Activated CD4-positive, alpha-beta T cell treated with anti-CD3 and anti-CD28 coated beads, Interleukin-2, amount 50 U/mL, for 24 hours (primary cell): Measurements from ENCODE around the gene OR5D16.
"Not testable (repeated sequence)": the region's sequence is repeated elsewhere in the genome, so short reads cannot be mapped to it uniquely, and the experiment has no call there.

ENCODE experiments used
- DNase-seq, 2 donors: peaks; one replicate each; pipeline ENCODE4 v3.0.0-alpha.2; 2020; ENCODE audit warnings: low read depth in 1 of 2, low spot score in 1 of 2

OR5D16 gene

DNA sequence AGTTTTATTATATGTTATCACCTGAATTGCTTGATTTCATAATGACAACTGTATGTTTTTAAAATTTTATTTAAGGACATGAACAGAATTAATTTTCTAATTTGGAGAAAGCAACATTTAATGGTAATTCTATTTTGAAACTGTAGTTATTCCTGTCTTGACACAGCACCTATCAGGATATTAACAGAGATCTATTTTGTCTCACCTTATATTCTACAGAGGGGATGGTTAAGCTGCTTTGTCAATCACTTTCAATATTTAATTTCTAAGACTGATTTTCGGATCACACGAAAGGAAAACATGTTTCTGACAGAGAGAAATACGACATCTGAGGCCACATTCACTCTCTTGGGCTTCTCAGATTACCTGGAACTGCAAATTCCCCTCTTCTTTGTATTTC is at the start of gene OR5D16:
OR5D16 (plus strand) TSS at position 301 of the 400 bp plus-strand sequence; CDS start at position 301, 0 bp downstream.
- DNase-seq, result no peak

DNA sequence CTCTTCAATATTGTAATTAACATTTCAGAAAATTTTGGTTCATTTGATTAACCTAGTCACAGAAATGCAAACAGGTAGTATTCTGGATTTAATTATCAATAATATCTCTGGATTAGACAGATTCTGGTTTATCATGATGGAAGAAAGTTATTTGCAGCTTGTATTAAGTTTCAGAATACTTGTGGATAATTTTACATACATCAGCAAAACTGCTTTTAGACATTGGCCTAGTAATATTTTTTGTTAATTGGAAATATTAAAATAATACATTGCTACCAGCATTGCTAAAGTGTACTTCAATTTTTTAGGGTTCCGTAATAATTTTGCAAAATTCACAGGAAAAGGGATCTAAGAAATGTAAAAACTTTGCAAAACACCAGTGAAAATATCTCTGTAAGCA is 46.9 kb upstream of the OR5D16 start:
- DNase-seq, result no peak

DNA sequence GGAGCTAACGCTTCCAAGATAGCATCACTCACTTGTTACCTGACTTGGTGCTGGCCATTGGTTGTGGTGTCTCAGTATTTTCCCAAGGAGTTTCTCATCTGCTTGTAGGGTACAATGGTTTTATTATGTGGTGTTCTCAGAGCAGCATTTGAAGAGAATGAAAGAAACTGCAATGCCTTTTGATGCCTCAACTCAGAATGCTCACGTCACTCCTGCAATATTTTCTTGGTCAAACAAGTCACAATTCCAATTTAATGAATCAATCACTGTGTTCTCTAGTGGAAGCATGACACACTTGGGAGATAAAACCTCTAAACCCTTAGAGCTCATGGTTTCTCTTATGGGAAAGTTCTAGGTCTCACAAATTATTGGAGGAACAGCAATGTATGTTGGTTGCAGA is 45.2 kb upstream of the OR5D16 start:
- DNase-seq, result no peak

DNA sequence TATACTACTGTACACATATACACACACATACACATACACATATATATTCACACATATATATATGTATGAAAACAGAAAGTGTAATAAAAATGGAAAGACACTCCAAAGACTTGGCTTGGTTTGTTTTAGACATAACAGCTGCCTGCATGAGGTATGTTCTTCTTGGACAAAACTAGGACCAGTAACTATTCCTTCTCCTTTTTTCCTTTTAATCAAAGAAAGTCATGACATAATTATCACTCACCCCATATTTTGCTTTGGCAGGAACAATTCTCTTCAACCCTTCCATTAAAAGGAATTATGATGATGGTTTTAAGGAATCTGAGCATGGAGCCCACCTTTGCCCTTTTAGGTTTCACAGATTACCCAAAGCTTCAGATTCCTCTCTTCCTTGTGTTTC is 43.3 kb upstream of the OR5D16 start, which contains the start of gene OR5D14:
OR5D14 (plus strand) TSS at position 301 of the 400 bp plus-strand sequence; CDS start at position 301, 0 bp downstream.
- DNase-seq, result no peak

DNA sequence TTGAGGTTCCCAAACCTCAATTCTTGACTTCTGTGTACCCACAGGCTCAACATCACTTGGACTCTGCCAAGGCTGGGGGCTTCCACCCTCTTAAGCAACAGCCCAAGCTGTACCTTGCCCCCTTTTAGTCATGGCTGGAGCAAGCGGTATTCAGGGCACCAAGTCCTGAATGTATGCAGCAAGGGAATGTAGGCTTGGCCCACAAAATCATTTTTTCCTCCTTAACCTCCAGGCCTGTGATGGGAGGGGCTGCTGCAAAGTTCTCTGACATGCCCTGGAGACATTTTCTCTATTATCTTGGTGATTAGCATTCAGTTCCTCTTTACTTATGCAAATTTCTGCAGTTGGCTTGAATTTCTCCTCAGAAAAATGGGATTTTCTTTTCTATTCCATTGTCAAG is 32.3 kb upstream of the OR5D16 start:
- no peak for DNase-seq

DNA sequence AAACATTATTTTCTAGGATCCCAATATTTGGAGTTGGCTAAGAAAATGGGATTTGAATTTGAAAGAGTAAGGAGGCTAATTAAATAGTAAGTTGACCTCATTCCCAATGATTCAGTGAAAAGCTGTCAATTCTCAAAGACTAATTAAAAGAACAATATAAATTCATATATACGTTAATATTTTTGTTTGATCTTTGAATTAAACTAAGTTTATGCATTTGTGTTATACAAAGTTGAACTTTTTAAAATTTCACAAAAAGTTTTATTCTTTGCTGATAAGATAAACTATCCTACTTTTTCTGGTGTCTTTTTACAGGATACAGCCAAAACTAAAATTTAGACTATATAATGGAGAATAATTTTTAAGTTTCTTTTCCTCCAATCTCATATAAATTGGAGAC is 27.5 kb upstream of the OR5D16 start, which contains the start of gene OR5L1:
OR5L1 (plus strand) TSS at position 301 of the 400 bp plus-strand sequence. CDS start 100 bp downstream, outside the sequence.
- DNase-seq, result no peak

DNA sequence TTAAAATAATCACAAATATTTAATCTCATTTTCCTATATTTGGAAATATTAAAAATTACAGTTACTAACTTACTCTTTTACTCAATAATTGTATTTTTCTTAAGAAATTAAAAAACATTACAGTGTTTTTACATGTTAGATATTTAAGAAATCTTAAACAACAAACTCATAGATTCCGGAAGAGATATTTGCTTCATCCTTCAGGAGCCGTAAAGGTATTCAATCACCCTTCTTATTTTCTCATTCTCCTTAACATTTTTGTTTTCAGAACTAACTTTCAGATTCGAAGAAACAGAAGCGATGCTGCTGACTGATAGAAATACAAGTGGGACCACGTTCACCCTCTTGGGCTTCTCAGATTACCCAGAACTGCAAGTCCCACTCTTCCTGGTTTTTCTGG is 19.2 kb upstream of the OR5D16 start, which contains the start of gene OR5D18:
OR5D18 (plus strand) TSS at position 301 of the 400 bp plus-strand sequence; CDS start at position 301, 0 bp downstream.
- DNase-seq, result no peak

DNA sequence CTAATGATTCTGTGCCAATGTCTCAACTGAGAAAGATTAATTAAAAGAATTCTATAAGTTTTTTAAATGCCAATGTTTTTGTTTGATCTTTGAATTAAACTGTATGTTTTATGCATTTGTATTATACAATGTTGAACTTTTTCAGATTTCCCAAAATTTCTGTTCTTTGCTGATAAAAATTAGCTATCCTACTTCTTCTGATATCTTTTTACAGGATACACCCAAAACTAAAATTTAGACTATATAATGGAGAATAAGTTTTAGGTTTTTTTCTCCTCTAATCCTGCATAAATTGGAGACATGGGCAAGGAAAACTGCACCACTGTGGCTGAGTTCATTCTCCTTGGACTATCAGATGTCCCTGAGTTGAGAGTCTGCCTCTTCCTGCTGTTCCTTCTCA is 11.6 kb upstream of the OR5D16 start, which contains the start of gene OR5L2:
OR5L2 (plus strand) TSS at position 301 of the 400 bp plus-strand sequence; CDS start at position 301, 0 bp downstream.
- no peak for DNase-seq

DNA sequence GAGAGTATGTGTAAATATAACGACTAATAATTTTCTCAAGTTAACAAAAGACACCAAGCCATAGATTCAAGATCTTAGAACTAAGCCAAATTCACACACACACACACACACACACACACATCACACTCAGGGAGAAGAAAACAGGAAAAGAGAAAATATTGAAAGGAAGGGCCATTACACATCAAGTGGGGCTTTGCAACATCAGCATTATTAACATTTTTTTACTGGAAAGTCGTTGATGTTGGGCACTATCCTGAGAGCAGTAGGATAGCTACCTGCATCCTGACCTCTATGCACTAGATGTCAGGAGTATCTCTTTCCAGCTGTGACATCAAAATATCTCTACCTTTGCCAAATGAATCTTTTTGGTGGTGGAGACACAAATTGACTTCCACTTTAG is 8.9 kb downstream of the OR5D16 start:
- no peak for DNase-seq

DNA sequence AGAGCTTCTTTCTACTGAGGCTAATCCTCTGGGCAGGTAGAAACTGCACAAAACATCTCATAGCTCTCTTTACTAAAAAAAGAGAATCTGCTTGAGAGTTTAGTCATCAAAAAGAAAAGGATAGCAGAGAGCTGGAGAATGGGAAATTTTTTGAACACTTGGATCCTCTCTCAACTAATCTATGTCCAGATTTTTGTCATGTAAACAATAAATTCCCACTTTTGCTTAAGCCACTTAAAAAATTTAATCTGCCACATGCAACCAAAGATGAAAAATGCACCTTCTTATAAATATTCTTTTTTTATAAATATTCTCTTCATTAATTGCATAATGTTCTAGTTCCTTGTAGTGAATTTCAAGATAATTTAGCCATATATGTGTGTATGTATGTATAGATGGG is 10.5 kb downstream of the OR5D16 start:
- DNase-seq, result no peak

DNA sequence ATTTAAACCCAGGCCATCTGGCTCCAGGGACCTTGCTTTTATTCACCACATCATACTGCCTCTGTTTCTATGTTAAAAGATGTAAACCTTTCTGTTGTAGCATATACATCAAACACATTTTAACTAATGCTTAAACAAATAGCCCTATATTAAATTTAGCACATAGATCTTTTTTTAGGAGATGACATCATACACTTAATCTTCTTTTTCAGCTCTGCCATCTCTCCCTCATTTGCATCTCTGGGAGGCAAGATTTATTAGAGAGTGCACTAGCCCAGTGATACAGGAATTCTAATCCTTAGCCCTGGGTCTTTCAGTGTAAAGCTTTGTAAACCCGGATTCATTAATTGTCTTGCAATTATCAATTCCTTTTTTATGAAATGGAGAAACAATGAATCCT is 13.6 kb downstream of the OR5D16 start:
- no peak for DNase-seq

DNA sequence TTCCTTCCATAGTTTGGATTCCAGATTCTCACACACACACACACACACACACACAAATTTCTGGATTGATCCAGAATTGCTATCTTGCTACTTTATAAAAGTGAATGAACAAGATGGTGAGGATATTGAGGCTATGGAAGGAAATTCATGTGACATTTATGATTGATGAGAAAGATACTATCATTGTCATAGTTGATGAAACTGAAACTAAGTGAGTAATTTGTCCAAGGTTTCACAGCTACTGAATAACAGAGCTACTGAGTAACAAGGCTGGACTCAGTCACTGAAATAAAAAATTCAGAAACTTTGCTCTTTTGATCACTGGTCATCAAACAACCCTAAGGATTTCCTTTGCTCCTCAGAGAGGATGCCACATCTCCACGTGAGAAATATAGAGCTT is 16.2 kb downstream of the OR5D16 start:
- DNase-seq, result no peak

DNA sequence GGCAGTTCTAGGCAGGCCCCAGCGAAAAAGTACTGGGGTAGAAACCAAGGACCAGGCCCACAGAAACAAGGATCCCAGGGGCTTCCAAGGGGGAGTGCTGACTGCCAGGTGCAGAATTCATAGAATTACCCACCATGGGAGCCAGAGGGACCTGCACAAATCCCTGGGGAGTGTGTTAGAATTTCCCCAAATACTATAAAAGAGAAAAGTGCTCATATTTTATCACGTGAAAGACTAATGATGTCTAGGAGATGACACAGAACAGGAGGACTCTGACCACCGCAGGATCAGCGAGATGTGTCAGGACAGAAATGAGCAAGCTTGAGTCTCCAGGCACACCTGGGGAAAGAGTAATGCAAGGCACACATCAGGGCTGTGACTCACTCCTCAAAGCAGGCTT is 28.8 kb downstream of the OR5D16 start:
- DNase-seq, result not testable (repeated sequence)

DNA sequence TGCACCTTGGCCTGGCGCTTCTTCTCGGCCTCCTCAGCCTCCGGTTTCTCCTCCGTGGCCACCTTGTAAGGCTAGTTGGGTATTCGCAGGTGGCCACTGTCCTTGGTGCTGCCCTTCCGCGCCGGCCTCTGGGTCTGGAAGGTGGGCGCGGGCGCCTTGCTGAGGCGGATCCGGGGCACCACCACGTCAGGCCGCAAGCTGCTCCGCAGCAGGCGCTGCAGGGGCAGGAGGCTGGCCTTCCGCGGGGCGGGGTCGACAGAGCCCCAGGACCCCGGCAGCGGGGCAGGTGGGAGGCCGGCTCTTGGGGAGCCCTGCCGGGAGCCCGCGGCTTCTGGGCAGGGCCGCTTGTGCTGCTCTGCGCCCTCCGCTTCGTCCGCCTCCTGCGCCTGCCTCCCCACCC is 34.2 kb downstream of the OR5D16 start:
- DNase-seq, result not testable (repeated sequence)

DNA sequence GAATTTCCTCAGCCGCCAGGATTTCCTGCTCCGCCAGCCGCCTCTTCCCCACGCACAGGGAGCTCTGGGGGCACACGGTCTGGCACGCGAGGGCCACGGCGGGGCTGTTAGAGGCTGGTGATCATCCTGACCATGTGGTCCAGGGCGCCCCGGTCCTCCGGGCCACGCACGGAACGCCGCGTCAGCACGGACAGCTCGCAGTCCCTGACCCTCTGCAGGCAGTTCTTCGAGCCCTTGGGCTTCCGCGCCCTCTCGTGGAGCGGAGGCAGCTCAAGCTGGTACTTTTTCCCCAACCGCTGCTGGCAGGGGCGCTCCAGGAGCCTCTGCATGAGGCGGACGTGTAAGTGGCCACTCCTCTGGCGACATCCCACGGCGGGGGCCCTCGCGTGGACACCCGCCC is 34.6 kb downstream of the OR5D16 start:
- DNase-seq, result not testable (repeated sequence)

DNA sequence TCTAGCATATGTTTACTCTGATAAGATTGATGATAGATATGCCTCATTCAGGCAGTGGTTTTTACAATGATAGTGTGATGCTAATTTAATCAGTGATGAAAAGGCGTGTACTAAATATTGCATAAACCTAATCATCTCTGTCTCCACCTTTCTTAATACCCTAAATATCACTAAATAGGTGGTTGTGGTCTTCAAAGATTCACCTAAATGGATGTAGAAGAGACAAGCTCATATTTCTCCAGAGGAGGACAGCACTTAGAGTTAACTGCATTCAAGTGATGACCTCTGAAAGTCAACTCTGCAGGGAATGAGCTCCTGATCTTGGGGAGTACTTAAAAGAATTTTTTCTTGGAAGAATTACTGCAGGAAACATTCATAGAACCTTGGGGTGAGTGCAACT is 44.4 kb downstream of the OR5D16 start, which contains the start of gene TRIM51:
TRIM51 (plus strand) TSS at position 301 of the 400 bp plus-strand sequence. CDS start 2,132 bp downstream, outside the sequence.
- DNase-seq, result not testable (repeated sequence)

DNA sequence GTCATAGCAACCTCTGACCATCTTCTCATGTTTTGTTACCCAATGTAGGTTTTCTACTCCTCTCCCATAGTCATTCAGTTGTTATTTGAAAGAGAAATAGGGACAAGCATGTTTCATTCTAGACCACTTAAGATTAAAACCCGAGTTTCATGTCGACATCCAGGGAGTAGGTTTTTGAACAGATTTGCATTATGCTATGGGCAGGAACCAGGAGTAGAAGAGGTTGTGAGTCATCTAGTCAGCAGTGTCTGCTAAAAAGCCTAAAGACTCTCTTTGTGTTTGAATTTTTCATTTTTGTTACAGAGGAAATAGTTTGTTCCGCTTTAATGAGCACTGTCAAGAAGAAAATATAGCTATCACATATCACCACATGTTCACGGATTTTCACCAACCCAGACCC is 46.4 kb downstream of the OR5D16 start:
- DNase-seq, result not testable (repeated sequence)

DNA sequence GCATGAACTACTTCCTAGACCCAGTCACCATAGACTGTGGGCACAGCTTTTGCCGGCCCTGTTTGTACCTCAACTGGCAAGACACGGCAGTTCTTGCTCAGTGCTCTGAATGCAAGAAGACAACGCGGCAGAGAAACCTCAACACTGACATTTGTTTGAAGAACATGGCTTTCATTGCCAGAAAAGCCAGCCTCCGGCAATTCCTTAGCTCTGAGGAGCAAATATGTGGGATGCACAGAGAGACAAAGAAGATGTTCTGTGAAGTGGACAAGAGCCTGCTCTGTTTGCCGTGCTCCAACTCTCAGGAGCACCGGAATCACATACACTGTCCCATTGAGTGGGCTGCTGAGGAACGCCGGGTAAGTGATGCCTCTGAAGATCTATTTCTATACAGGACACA is 46.9 kb downstream of the OR5D16 start:
- DNase-seq, result not testable (repeated sequence)
